GM12872 (cell line): ENCODE results near the gene TMEM17.

Experiments used
- CTCF ChIP-seq: IDR thresholded peaks from 3 replicates; pipeline ENCODE4 v1.5.1; 2011; ENCODE audit warnings: low read depth, mild to moderate bottlenecking, low read length, moderate library complexity; ENCODE audit not compliant: insufficient read depth

Gene TMEM17

GRCh38 chr2:62505750-62506420 is at the start of gene TMEM17:
Gene TMEM17, minus strand, starts transcription at chr2:62506195. Its CDS starts 66 bp downstream, at chr2:62506129.
- TF ChIP-seq CTCF, result no peak

GRCh38 chr2:62554440-62554839 is 48.4 kb upstream of the TMEM17 start:
- TF ChIP-seq CTCF, result no peak

GRCh38 chr2:62550461-62550860 is 44.5 kb upstream of the TMEM17 start:
- TF ChIP-seq CTCF, result no peak

GRCh38 chr2:62547854-62548253 is 41.9 kb upstream of the TMEM17 start:
- TF ChIP-seq CTCF, result no peak

- no peak for TF ChIP-seq CTCF
These were observed 39.3 kb upstream of the TMEM17 start for GRCh38 chr2:62545261-62545660.

GRCh38 chr2:62540408-62541168 is 34.6 kb upstream of the TMEM17 start:
- no peak for TF ChIP-seq CTCF

GRCh38 chr2:62539606-62540407 is 33.8 kb upstream of the TMEM17 start:
- no peak for TF ChIP-seq CTCF
